Activated effector memory CD4-positive, alpha-beta T cell treated with anti-CD3 and anti-CD28 coated beads, Interleukin-2, amount 50 U/mL, for 16 hours (primary cell): Measurements from ENCODE around the gene PRELP.

Experiments
- DNase-seq: peaks from one replicate; pipeline ENCODE4 v3.0.0-alpha.2; 2020

The PRELP gene

DNA sequence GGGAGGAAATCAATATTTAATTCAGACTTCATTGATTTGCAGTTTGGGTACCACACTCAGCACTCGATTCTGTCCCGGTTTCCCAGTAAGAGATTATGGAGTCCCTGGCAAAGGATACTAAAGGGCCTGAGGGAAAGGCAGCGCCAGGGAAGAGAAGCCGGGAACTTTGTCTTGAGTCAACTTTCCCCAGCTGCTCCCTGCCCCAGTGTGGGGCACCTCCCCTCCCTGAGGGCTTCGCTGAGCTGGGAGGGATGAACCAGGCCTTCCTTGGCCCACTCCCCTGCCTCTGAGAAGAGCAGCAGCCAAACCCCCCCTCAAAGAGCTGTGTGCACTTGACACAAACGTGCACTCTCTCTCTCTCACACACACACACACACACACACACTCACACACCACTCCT lies 51.0 kb downstream of the PRELP start:
- no peak for DNase-seq

- no peak for DNase-seq
Observed at GRCh38 chr1:203527013-203527412, 51.4 kb downstream of the PRELP start.

- no peak for DNase-seq
Observed at GRCh38 chr1:203528063-203528462, 52.5 kb downstream of the PRELP start.

DNA sequence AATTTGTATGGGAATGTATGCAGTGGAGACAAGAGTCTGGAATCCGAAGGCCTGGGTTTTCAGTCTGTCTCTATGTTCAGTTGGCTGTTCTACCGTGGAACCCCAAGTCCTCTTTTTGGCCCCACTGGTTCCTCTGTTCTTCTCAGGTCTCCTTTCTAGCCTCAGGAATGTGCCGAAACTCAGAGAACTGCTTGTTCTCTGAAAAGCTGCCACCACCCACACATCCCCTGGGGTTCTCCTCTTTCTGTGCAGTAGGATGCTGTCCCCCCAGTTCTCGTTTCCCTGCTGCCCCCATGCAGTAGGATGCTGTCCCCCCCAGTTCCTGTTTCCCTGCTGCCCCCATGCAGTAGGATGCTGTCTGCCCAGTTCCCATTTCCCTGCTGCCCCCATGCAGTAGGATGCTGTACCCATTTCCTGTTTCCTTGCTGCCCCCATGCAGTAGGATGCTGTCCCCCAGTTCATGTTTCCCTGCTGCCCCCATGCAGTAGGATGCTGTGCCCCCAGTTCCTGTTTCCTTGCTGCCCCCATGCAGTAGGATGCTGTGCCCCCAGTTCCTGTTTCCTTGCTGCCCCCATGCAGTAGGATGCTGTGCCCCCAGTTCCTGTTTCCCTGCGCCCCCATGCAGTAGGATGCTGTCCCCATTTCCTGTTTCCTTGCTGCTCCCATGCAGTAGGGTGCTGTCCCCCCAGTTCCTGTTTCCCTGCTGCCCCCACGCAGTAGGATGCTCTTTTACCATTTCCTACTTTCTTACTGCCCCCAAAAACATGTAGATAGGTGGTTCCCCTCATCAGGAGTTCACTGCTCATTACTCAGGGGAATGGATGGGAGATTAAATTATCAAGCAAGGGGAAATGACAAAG lies 53.6 kb downstream of the PRELP start:
- no peak for DNase-seq

DNA sequence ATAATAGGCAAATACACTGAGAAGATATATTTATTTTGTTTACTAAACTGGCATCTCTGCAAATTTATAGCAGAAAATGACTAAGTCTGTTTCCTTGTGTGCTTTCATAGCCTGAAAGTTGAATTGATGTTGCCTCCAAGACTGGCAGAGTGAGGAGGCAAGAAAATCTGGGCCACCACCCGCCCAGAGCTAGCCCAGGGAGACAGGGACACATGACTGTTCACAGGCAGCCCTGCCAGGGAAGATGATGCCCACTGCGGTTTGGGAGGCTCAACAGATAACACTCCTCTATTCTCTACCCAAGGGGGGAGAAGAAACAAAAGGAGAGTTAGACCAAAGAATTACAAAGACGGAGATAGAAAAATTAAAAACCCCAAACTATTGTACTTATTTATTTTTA lies 55.5 kb downstream of the PRELP start:
- DNase-seq = no peak

DNA sequence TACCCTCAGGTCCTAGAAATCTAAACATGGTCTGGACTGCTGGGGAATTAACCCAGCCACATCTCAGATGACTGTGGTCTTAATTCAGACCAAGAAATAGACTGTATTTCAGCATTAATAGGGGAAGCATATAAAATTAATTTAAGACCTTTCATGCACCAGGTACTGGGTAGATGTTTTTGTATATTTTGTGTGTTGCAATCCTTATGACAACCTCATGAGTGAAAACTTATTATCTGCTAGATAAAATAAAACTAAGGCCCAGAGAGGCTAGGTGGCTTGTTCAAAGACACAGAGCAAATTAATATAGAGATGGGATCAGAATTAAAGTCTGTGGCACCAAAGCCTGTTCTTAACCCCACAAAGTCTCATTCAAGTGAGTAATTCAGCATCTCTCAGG lies 58.4 kb downstream of the PRELP start:
- no peak for DNase-seq

DNA sequence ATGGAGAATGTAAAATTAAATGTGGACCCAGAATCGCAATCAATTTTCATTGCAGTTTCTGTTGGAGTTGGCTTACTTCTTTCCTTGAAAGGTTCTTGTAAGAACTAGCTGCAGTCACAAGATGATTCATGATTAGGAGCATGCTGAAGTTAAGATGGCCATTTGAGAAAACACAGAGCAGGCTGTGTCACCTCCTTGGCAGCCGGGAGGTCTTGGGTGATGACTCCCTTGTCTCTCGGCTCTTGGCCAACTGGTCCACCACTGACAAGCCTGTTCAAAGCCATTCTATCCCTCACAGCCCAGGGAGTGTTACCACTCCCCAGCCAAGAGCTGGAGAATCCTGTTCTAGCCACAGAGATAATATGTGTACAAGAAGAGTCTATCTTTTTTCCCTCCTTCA lies 58.9 kb downstream of the PRELP start:
- DNase-seq = no peak

- no peak for DNase-seq
Observed at GRCh38 chr1:203536575-203536974, 61.0 kb downstream of the PRELP start.

GRCh38 chr1:203536980-203537455 lies 61.4 kb downstream of the PRELP start:
- DNase-seq = no peak

DNA sequence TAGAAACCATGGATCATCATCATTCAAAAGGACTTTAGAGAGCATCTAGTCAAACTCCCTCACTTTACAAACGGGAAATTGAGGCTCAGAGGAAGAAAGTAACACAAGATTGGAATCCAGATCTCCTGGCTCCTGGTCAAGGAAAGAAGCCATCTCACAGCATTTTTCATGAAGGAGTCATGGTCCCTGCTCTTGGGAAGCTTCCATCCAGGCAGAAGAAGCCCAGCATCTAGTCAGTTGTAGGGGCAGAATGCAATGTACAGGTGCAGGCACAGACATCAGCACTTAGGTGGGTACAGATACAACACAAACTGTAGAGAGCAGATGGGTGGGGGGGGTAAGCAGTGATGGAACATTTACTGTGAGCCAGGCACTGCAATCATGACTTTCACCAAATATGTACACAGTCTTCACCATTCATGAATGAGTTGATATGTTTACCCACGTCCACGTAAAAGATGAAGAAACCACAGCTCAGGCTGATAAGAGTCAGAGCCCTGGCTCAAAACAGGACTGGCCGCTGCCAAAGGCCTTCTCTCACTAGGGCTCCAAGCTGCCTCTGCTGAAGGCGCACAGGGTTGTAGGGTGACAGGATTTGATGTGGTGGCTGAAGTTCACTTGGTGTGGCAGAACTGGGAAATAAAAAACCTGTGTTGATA lies 62.3 kb downstream of the PRELP start:
- no peak for DNase-seq

GRCh38 chr1:203538726-203539125 lies 63.1 kb downstream of the PRELP start:
- DNase-seq = no peak

DNA sequence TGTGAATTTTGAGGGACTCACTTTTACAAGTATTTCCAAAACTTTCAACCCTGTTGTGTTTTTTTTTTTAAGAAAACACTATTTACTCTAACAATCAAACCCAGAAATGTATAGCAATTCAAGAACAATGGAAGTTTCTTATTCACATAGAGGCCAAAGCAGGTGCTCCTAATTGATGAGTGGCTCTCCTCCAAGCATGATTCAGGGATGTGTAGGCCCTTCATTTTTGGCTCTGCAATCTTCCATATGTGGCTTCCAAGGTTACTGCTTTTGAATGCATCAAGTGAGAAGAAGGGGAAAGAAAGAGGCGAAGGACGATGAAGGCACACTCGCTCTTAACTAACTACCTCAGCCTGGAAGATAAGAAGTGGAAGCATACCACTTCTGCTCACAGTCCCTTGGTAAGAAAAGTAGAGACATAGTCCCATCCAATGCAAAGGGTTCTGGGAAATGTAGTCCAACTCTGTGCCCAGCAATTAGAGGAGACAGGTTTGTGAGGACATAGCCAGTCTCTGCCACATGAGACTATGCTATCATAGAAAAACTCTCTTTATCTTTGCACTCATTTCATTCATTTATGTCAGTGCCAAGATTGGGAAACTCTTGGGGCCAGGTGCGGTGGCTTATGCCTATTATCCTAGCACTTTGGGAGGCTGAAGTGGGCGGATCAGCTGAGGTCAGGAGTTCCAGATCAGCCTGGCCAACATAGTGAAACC lies 64.4 kb downstream of the PRELP start:
- no peak for DNase-seq
